Measurements from ENCODE around the gene NUAK2.
A peak's percentile ranks its signal among the peaks of the same experiment; 100 is the strongest.

Gene NUAK2

DNA sequence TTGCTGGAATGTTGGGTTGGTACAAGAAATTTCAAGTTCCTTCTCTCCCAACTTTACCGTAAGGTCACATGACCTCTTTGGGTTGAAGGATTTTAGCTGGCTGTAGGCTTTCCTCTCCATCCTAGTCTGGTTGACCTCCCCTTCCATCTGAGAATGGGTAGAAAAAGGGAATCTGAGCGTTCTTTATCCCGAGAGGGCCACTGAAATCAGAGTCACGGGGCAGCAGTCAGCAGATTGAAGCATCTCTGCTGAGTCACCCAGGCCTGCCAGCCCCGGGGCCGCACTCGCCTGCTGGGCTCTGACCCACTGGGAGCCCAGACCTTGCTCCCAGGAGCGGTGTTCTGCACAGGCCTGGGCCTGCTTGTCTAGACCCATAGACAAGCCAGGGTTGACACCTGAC is 62.8 kb downstream of the NUAK2 start:
- FAIRE-seq = no peak
- peak; percentile 56 for DNase-seq (ENCODE audit: low spot score)

DNA sequence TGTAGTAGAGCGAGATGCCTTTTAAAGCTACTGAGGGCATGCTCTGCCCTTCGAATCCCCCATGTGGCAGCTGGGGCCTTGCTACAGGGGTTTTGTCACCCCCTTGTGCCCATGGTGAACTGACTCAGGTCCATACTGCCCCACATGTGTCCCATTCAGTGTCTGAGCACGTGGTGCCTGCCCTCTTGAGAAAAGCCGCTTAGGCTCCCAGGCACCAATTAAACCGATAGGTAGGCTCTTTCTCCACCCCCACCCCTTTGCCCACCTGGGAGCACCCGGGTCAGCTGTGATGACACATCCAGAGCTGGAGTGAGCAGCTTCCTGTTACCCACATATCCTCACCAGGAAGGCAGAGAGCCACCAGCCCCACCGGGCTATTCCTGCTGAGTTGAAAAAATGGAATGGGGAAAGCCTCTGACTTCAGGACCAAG is 63.3 kb downstream of the NUAK2 start:
- FAIRE-seq = no peak
- DNase-seq (ENCODE audit: low spot score) = peak; percentile 17

DNA sequence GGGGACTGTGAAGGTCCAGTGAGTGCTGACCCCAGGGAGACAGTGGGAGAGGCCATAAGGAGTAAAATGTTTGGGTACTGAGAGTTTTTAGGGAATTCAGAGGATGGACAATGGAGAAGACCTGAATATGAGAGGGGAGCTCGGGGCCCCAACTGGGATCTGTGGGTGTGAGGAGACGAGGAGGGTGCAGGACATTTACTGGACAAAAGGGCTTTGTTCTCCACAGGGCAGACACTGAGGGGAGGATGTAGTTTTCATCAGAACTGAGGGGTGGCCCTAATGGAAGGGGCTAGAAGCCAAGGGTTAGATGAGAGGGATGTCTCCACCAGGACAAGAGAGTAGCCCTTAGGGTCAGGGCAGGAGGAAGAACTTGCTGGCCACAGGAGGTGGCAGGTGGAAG is 63.8 kb downstream of the NUAK2 start:
- no peak for DNase-seq (ENCODE audit: low spot score)
- FAIRE-seq = no peak

DNA sequence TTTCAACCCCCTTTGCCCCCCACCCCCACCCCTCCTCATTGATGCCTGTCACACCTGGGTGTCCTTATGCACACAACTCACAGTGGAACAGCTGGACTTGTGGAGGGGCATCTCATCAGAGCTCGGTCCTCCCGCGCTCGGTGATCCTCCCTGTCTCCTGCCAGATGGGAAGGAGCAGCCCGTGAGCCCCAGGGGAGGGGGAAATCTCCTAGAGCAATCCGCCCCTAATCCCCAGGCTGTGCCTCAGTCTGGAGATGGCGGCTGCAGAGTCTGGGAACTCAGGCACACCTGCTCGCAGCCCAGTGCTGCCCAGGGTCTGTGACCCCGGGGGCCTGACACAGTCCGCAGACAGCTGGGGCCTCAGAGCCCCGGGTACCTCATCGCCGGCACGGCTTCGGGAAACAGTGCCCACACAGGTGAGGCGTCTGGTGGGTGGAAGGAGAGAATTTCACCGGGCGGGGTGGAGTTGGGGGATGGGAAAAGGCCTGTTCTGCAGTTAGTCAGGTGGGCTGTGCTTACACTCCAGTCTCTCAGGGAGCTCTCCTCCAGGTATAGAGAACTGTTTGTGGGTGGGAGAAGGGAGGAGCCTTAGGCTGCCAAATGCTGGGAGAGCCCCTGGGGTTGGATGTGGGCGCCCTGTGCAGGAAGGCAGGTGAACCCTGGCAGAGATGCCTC is 64.5 kb downstream of the NUAK2 start:
- FAIRE-seq (no peak), DNase-seq (ENCODE audit: low spot score) (no peak)

DNA sequence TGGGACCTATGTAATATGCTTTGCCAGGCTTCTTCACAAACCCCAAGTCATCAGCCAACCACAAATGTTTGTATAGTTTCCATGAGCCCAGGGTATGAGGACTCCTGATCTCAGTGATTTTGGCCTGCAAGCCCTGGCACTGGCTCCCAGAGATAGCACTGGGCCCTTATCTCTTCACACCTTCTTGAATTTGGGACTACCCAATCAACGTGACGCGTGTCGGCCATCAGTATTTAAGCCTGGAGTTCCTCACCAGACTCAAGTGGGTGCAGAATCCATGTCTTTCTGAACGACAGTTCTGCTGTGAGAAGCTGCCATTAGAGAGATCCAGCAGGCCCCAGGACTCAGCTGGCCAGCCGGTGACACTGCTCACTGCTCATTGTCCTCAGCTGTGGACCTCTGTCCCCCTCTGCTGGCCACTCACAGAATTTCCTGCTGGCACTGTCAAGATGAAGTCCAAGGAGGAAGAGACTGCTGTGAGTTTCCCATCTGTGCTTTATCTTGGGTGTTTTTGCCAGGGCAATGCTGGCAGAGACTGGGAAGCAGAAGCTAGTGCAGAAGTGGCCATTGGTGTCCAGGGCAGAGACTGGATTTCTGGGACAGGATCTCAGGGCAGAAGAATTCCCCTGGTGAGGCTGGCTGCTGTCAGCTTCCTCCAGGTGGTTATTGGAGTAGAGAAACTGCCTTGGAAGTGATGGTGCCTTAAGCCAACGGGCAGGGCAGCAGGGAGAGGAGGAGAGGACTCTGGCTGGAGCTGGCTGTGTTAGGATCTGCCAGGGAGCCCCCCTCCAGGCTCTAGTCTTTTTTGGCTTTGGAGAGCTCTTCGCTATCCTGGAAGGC is 65.4 kb downstream of the NUAK2 start:
- FAIRE-seq = no peak
- DNase-seq (ENCODE audit: low spot score) = peak; percentile 64
